OCI-LY3 (cell line): ENCODE results near the gene MEI4.

Source experiments
- H2AFZ ChIP-seq: fragments of 200-600, 300-600 bp; shearing (Covaris generic); 2 replicates; pipeline ENCODE4 v1.6.0; 2014; ENCODE audit warnings: antibody characterized with exemption, low read depth, low read length
- H3K27ac ChIP-seq: fragments of 200-600, 300-600 bp; sonication (generic); 2 replicates; pipeline ENCODE4 v1.5.1; 2014; ENCODE audit warnings: mild to moderate bottlenecking, low read length, moderate library complexity, mixed read lengths
- H3K27me3 ChIP-seq: fragments of 200-600, 300-600 bp; sonication (generic); 2 replicates; pipeline ENCODE4 v1.6.1; 2014; ENCODE audit warnings: low read depth, low read length, mixed read lengths
- H3K36me3 ChIP-seq: fragments of 200-600, 300-600 bp; sonication (generic); replicated peaks from 2 replicates; pipeline ENCODE3; 2014; ENCODE audit warnings: low read depth, low read length, mixed read lengths
- H3K4me1 ChIP-seq: fragments of 300-600, 200-600 bp; sonication (generic); 2 replicates; pipeline ENCODE4 v1.6.1; 2014; ENCODE audit warnings: low read length, mixed read lengths
- H3K4me2 ChIP-seq: fragments of 200-600, 300-600 bp; sonication (generic); 2 replicates; pipeline ENCODE4 v1.6.1; 2014; ENCODE audit warnings: low read length, mixed read lengths
- H3K4me3 ChIP-seq: fragments of 300-600, 200-600 bp; sonication (generic); 2 replicates; pipeline ENCODE4 v1.5.1; 2014; ENCODE audit warnings: antibody characterized with exemption, mild to moderate bottlenecking, low read length, moderate library complexity
- H3K79me2 ChIP-seq: fragments of 300-600, 200-600 bp; shearing (Covaris generic); 2 replicates; pipeline ENCODE4 v1.6.1; 2014; ENCODE audit warnings: mild to moderate bottlenecking, low read length, mixed read lengths
- H3K9ac ChIP-seq: fragments of 300-600, 200-600 bp; shearing (Covaris generic); 2 replicates; pipeline ENCODE4 v1.6.0; 2014; ENCODE audit warnings: mild to moderate bottlenecking, low read length, moderate library complexity
- H3K9me3 ChIP-seq: fragments of 200-600, 300-600 bp; shearing (Covaris generic); 2 replicates; pipeline ENCODE4 v1.6.1; 2014; ENCODE audit warnings: low read length, mixed read lengths; ENCODE audit not compliant: insufficient read depth
- H4K20me1 ChIP-seq: fragments of 200-600, 300-600 bp; sonication (generic); 2 replicates; pipeline ENCODE4 v1.6.1; 2016; ENCODE audit warnings: low read length, mixed read lengths; ENCODE audit not compliant: insufficient read depth
- CTCF ChIP-seq: fragments of 200-600, 300-600 bp; sonication (generic); IDR thresholded peaks from 2 replicates; pipeline ENCODE4 v1.5.1; 2014; ENCODE audit warnings: antibody characterized with exemption, low read length, low read depth
- EZH2phosphoT487 ChIP-seq: fragments of 200-600 bp; shearing (Covaris generic); IDR thresholded peaks from 2 replicates; pipeline ENCODE4 v1.6.1; 2018; ENCODE audit warnings: antibody characterized with exemption, mixed run types, low read depth

Gene MEI4

GRCh38 chr6:77910826-77911225, 258.0 kb downstream of the MEI4 start:
- Histone ChIP-seq H3K27me3 (no peaks in the 10 kb centered on the region), H3K9ac (no peak overlapping the region), H3K4me2 (no peak overlapping the region), H4K20me1 (no peaks in the 10 kb centered on the region), H3K36me3 (no peaks in the 10 kb centered on the region), H3K4me3 (no peak overlapping the region), H3K79me2 (no peaks in the 10 kb centered on the region), H2AFZ (no peak overlapping the region), H3K27ac (no peak overlapping the region), H3K9me3 (no peaks in the 10 kb centered on the region), H3K4me1 (no peaks in the 10 kb centered on the region)
- no peak for TF ChIP-seq EZH2phosphoT487
- TF ChIP-seq CTCF = no peak

GRCh38 chr6:77926198-77926751, 273.4 kb downstream of the MEI4 start:
- H3K79me2 ChIP-seq = no peaks in the 10 kb centered on the region
- no peak overlapping the region for H3K9ac ChIP-seq
- H3K27ac ChIP-seq = no peak overlapping the region
- H3K36me3 ChIP-seq = no peaks in the 10 kb centered on the region
- TF ChIP-seq EZH2phosphoT487 (no peak), CTCF (peak; percentile 95)
- H2AFZ ChIP-seq = peak overlapping the region; percentile 75
- H3K4me3 ChIP-seq = no peak overlapping the region
- H3K9me3 ChIP-seq = no peaks in the 10 kb centered on the region
- no peaks in the 10 kb centered on the region for H3K4me1 ChIP-seq
- H4K20me1 ChIP-seq = no peaks in the 10 kb centered on the region
- no peaks in the 10 kb centered on the region for H3K27me3 ChIP-seq
- peak overlapping the region; percentile 37 for H3K4me2 ChIP-seq

- Histone ChIP-seq H3K27me3 (no peaks in the 10 kb centered on the region), H3K9me3 (no peaks in the 10 kb centered on the region), H2AFZ (no peak overlapping the region), H3K79me2 (no peaks in the 10 kb centered on the region), H3K27ac (no peak overlapping the region), H3K9ac (no peak overlapping the region), H3K4me1 (no peaks in the 10 kb centered on the region), H3K4me3 (no peak overlapping the region), H3K36me3 (no peaks in the 10 kb centered on the region), H4K20me1 (no peaks in the 10 kb centered on the region), H3K4me2 (no peak overlapping the region)
- no peak for TF ChIP-seq CTCF
- TF ChIP-seq EZH2phosphoT487 = no peak
Observed at GRCh38 chr6:77930382-77930781, 277.5 kb downstream of the MEI4 start.

- Histone ChIP-seq H3K4me2 (no peak overlapping the region), H3K36me3 (no peaks in the 10 kb centered on the region), H3K4me1 (no peaks in the 10 kb centered on the region), H3K4me3 (no peak overlapping the region), H4K20me1 (no peaks in the 10 kb centered on the region), H3K9ac (no peak overlapping the region), H2AFZ (no peak overlapping the region), H3K79me2 (no peaks in the 10 kb centered on the region), H3K9me3 (no peaks in the 10 kb centered on the region), H3K27ac (no peak overlapping the region), H3K27me3 (no peaks in the 10 kb centered on the region)
- TF ChIP-seq EZH2phosphoT487 (no peak), CTCF (no peak)
Observed at GRCh38 chr6:77930952-77931351, 278.1 kb downstream of the MEI4 start.
